Measurements from ENCODE around the gene PRAC2.

DNA sequence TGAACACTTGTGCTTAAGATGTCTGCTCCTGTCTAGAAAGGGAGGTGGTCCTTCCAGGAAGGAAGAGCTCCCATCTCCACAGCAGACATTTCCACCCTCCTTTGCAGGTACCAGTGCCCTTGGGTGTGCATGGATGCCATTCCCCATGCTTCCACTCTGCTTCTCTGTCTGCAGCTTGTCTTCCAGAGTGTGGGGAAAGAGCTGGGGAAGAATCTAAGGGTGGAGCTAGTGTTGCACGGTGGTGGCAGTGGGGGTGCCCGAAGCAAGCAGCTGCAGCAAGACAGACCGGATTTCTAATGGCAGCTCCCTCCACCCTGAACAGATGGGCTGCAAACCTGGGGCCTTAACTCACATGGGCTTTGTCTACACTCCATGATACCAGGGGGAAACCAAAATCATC is 28.2 kb downstream of the PRAC2 start:
- TF ChIP-seq, protein P1, sequence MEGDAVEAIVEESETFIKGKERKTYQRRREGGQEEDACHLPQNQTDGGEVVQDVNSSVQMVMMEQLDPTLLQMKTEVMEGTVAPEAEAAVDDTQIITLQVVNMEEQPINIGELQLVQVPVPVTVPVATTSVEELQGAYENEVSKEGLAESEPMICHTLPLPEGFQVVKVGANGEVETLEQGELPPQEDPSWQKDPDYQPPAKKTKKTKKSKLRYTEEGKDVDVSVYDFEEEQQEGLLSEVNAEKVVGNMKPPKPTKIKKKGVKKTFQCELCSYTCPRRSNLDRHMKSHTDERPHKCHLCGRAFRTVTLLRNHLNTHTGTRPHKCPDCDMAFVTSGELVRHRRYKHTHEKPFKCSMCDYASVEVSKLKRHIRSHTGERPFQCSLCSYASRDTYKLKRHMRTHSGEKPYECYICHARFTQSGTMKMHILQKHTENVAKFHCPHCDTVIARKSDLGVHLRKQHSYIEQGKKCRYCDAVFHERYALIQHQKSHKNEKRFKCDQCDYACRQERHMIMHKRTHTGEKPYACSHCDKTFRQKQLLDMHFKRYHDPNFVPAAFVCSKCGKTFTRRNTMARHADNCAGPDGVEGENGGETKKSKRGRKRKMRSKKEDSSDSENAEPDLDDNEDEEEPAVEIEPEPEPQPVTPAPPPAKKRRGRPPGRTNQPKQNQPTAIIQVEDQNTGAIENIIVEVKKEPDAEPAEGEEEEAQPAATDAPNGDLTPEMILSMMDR (IDR thresholded peaks at IDR 0.05; ENCODE audit: low read depth, low read length): no peak
- TF ChIP-seq, protein P2, sequence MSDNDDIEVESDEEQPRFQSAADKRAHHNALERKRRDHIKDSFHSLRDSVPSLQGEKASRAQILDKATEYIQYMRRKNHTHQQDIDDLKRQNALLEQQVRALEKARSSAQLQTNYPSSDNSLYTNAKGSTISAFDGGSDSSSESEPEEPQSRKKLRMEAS (IDR thresholded peaks at IDR 0.05; ENCODE audit: low read depth, low read length): no peak
